HL-60/S4 (cell line): Measurements from ENCODE around the gene CYP4B1.

Source experiments
- in situ Hi-C: fragments of 300-500 bp; cut with MboI; formaldehyde crosslinking; loops from 2 replicates; pipeline ENCODE4 v1.14.3; 2022; ENCODE audit warnings: low sequenced_read_pairs

CYP4B1 gene

GRCh38 chr1:46790446-46791101 is 8.3 kb upstream of the CYP4B1 start:
- in situ Hi-C loops: no loop called here

DNA sequence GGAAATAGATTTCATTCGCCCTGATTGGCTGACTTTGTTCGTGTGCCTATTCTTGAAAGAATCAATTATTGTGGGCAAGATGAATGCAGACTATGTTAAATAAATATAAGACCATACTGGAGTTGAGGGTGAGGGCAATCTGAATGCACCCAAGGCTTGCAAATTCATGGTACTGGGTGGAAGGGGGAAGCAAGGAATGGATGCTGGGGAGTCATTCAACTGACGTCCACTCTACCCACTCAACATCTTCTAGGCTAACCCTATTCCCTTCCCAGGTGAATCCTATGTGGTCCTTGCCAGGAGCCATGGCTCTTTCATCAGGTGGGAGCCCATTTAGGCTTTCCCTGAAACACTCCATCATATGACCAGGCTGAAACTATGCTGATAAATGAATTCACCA is 5.7 kb upstream of the CYP4B1 start:
- in situ Hi-C loops: no loop called here

- in situ Hi-C loops: no loop called here
These were observed 963 bp upstream of the CYP4B1 start for GRCh38 chr1:46797696-46798470.

GRCh38 chr1:46800742-46801141 is 1.9 kb downstream of the CYP4B1 start:
- in situ Hi-C loops: no loop called here

GRCh38 chr1:46801323-46802055 is 2.6 kb downstream of the CYP4B1 start:
- in situ Hi-C loops: no loop called here

DNA sequence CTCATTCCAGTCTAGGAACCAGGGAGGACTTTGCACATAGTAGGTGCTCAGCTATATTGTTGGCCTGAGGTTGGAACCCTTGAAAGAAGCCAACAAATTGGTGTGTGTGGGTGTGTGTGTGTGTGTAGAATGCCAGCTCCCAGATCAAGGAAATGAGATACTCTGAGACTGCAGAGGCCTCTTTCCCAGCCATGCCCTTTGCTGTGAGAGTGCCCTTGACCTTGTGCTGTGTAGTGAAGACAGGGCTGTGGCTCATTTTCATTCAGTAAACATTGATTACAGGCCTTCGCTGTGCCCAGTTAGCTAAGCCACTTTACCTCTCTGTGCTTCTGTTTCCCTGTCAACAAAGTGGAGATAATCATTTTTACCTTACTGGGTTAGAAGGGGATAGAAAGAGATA is 3.2 kb downstream of the CYP4B1 start:
- in situ Hi-C loops: no loop called here

DNA sequence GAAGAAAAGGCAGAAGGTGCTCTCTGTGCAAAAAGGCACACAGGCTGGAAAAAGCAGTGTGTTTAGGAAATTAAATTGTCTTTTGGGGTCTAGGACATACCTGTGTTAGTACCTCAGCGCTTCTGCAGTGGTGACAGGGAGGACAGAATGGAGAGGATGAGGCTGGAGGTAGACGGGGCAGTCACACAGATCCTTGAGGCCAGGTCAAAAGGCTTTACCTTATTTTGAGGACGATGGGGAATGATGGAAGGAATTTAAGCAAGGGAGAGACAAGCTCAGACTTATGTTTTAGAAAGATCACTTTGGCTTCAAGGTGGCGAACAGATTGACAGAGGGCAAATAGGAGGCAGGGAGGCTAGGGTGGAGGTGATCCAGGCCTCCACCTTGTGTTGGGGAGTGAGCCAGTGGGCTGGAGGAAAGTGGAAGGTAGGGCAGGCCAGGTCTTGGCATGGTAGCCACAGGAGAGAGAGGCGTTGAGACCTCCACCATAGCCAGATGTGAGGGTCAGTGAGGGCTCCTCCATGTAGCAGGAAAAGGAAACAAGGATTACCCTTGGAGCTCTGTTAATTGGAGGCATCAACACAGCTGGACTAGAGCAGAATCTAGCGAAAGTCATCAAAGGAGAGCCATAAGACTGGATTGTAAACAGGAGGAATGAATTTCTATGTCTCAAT is 4.2 kb downstream of the CYP4B1 start:
- in situ Hi-C loops: no loop called here

DNA sequence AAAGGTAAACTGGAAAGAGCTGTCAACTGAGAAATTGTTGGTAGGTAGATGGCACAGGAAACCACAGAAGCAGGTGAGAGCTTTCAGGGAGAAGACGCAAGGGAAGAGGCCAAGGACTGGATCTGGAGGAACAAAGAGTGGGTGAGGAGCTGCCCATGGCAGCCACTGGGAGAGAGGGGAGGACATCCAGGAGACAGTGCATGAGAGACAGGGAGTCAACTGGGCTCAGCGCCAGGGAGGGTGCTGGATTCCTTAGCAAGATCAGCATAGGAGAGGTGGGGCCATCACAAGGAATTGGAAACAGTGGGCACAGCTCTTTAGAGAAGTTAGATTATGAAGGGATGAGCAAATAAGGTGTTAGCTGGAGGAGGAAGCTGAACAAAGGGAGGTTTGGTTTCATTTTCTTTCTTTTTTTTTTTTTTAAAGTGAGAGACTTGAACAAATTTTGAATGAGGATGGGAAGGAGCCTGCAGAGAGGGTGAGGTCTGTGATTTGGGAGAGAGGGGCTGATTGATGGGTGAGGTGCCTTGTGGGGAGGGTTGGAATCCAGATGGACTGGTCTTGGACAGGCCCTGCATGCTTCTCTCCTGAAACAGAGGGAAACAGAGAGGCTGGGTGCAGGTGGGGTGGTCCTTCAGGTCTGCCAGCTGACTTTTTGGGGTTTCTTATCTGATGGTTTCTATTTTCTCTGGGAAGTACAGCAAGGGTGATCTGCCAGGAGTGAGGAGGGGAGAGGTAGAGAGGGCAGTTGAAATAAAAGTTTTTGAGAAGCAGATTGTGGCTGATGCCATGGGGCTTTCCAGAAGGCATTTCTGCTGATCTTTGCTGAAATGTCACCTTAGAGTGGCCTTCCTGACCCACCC is 5.4 kb downstream of the CYP4B1 start:
- in situ Hi-C loops: no loop called here

DNA sequence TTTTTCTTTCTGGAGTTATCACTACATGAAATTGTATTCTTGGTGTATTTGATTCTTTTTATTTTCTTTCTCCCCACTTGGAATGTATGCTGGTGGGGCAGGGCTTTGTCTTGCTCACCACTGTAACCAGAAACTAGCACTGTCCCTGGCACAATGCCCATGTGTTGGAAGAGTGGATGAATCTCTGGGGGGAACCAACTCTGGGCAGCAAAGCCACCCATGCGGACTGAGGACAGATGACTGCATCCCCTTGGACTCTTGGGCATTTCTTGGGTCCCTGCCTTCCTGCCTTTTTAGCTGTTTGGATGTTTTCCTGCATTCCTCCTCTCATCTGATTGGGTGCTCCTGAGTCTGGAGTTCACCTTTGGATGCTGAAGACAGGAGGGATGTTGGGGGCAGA is 6.1 kb downstream of the CYP4B1 start:
- in situ Hi-C loops: no loop called here

DNA sequence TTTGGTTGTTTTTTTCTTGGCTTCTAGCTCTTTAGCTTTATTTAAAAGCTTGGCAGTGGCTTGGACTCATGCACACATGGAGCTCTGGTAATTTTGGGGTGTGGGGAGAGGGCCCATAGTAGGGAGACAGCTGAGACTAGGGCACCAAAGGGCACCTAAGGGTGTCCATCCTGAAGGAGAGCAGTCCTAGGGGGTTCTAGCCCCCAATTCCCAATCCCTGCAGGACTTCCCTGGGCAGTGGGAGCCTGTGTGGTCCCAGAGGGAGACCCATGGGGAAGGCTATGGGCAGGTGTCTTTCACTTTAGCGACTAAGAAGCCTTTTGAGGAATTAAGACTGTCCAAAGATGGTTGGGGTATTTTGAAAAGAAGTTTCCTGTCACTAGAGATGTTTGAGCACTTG is 6.9 kb downstream of the CYP4B1 start:
- in situ Hi-C loops: no loop called here

- in situ Hi-C loops: no loop called here
These were observed 7.6 kb downstream of the CYP4B1 start for GRCh38 chr1:46806196-46807020.

- in situ Hi-C loops: no loop called here
These were observed 8.5 kb downstream of the CYP4B1 start for GRCh38 chr1:46807046-46807972.

- in situ Hi-C loops: no loop called here
These were observed 10.2 kb downstream of the CYP4B1 start for GRCh38 chr1:46809071-46809470.

GRCh38 chr1:46809904-46810303 is 11.1 kb downstream of the CYP4B1 start:
- in situ Hi-C loops: no loop called here

DNA sequence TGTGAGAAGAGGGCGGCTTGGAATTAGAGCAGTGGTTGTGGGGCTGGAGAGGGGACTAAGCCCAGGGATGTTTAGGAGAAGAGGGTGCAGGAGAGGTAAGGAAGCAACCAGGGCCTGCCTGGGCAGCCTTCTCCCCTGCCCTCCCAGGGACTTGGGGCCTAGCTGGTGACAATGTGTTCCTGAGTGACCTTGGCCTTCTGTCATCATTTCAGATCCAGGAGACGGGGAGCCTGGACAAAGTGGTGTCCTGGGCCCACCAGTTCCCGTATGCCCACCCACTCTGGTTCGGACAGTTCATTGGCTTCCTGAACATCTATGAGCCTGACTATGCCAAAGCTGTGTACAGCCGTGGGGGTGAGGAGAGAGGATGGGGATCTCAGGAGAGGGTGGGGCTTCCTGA is 11.8 kb downstream of the CYP4B1 start:
- in situ Hi-C loops: no loop called here

DNA sequence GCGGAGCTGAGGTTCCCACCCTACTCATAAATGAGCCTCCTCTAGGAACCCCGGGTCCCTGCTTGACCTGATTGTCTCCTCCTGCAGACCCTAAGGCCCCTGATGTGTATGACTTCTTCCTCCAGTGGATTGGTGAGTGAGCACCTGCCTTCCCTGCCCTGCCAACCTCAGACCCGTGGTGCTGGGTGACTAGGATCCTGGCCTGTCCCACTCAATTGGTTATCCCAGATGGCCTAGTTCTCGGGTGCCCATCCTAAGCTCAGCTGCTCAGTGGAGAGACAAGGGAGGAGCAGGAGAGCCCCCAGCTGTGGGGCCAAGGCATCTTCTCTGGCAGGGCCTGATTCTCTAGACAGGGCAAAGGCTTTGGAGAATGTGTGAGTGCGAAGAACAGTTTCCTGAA is 12.2 kb downstream of the CYP4B1 start:
- in situ Hi-C loops: no loop called here

DNA sequence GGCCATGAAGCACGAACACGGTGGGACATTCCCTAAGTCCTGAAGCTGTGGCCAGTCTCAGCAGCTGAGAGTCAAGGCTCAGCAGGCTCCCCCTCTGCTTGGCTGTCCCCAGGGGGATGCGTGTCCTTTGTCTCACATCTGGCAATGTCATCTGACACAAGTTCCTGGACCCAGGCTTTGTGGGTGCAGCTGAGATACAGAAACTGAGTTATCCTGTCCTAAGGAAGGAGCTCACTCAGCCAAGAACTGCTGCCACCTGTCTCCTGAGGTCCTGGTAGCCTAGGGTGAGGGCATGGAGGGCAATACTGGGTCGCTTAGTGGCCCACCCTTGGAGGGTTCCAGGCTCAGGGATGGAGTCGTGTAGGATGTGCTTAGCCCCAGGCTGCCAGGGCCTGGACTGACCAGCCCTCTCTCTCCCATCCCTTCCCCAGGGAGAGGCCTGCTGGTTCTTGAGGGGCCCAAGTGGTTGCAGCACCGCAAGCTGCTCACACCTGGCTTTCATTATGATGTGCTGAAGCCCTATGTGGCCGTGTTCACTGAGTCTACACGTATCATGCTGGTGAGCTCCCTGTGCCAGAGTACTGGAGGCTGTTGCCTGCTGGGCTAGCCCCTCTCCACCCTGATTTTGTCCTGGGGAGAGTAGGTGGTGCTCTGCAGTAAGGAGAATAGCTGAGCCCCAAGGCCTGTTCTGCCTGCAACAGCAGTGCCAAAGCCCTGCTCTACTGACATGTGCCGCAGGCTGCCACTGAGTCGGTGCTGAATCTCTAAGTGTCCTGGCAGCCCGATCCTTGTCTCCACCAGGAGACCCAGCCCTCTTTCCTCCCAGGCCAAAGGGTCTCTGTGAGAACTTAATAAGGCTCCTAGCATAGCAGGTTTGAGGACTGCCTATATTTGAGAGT is 13.5 kb downstream of the CYP4B1 start:
- in situ Hi-C loops: no loop called here
